ENCODE measurements around the gene ABLIM1. TPM values are rescaled to one million over a fixed set of nuclear protein-coding genes. Genes with fewer than 3 reads are reported as not detected.
A peak's percentile ranks its signal among the peaks of the same experiment; 100 is the strongest.

Gene ABLIM1
- total RNA-seq, 1 experiment from 2014 or later = 274 TPM

GRCh38 chr10:114408112-114408967 is 249.7 kb downstream of the ABLIM1 start:
- Histone ChIP-seq H3K27ac (ENCODE audit: low read length) (peak overlapping the region; percentile 99), H3K27me3 (ENCODE audit: control insufficient read depth, insufficient read depth, low read length) (no peaks in the 10 kb centered on the region), H3K4me1 (ENCODE audit: control insufficient read depth, insufficient read depth, low read length) (peaks cover 58% of the 10 kb centered on the region), H3K9me3 (ENCODE audit: control insufficient read depth, insufficient read depth, low read depth, low read length) (no peaks in the 10 kb centered on the region), H3K36me3 (ENCODE audit: control insufficient read depth, insufficient read depth, low read length) (no peaks in the 10 kb centered on the region), H3K4me3 (ENCODE audit: low read depth in 2 of 2, low read length in 2 of 2) (no peak overlapping the region)
- no peak for ATAC-seq
- DNase-seq (ENCODE audit: low read depth, low spot score) = no peak
- no TSS peak for BruUV-seq (replicated peaks)
- ChIA-PET CTCF (interaction anchor here (1.0 kb wide), 1 partner anchor 104 kb away, joined by 5 read pairs; no protein-coding TSS in a partner anchor), POLR2A (interaction anchor here (0.5 kb wide), 1 partner anchor 17 kb away, joined by 3 read pairs; no protein-coding TSS in a partner anchor)
- in situ Hi-C loops (cut with HindIII; ENCODE audit: low pct_unique_long_range_greater_than_20kb, low sequenced_read_pairs) = no loop called here
- intact Hi-C loops (cut with micrococcal nuclease; ENCODE audit: unreplicated experiment) = no loop called here
- TF ChIP-seq TCF7L2 (IDR thresholded peaks at IDR 0.05; ENCODE audit: low read depth, low read length) = no peak

GRCh38 chr10:114406455-114406854 is 251.6 kb downstream of the ABLIM1 start:
- in situ Hi-C loops (cut with HindIII; ENCODE audit: low pct_unique_long_range_greater_than_20kb, low sequenced_read_pairs) = no loop called here
- BruUV-seq (replicated peaks) = no TSS peak
- TF ChIP-seq SIN3A (IDR thresholded peaks at IDR 0.05; ENCODE audit: borderline replicate concordance, insufficient read depth, low read depth, low read length) = no peak
- TF ChIP-seq, protein P1, sequence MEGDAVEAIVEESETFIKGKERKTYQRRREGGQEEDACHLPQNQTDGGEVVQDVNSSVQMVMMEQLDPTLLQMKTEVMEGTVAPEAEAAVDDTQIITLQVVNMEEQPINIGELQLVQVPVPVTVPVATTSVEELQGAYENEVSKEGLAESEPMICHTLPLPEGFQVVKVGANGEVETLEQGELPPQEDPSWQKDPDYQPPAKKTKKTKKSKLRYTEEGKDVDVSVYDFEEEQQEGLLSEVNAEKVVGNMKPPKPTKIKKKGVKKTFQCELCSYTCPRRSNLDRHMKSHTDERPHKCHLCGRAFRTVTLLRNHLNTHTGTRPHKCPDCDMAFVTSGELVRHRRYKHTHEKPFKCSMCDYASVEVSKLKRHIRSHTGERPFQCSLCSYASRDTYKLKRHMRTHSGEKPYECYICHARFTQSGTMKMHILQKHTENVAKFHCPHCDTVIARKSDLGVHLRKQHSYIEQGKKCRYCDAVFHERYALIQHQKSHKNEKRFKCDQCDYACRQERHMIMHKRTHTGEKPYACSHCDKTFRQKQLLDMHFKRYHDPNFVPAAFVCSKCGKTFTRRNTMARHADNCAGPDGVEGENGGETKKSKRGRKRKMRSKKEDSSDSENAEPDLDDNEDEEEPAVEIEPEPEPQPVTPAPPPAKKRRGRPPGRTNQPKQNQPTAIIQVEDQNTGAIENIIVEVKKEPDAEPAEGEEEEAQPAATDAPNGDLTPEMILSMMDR (IDR thresholded peaks at IDR 0.05) = no peak
- TF ChIP-seq POLR2AphosphoS5 (IDR thresholded peaks at IDR 0.05; ENCODE audit: low read depth, low read length) = no peak
- TF ChIP-seq, protein P2, sequence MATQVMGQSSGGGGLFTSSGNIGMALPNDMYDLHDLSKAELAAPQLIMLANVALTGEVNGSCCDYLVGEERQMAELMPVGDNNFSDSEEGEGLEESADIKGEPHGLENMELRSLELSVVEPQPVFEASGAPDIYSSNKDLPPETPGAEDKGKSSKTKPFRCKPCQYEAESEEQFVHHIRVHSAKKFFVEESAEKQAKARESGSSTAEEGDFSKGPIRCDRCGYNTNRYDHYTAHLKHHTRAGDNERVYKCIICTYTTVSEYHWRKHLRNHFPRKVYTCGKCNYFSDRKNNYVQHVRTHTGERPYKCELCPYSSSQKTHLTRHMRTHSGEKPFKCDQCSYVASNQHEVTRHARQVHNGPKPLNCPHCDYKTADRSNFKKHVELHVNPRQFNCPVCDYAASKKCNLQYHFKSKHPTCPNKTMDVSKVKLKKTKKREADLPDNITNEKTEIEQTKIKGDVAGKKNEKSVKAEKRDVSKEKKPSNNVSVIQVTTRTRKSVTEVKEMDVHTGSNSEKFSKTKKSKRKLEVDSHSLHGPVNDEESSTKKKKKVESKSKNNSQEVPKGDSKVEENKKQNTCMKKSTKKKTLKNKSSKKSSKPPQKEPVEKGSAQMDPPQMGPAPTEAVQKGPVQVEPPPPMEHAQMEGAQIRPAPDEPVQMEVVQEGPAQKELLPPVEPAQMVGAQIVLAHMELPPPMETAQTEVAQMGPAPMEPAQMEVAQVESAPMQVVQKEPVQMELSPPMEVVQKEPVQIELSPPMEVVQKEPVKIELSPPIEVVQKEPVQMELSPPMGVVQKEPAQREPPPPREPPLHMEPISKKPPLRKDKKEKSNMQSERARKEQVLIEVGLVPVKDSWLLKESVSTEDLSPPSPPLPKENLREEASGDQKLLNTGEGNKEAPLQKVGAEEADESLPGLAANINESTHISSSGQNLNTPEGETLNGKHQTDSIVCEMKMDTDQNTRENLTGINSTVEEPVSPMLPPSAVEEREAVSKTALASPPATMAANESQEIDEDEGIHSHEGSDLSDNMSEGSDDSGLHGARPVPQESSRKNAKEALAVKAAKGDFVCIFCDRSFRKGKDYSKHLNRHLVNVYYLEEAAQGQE (IDR thresholded peaks at IDR 0.05; ENCODE audit: insufficient read depth in 1 of 2, low read depth in 2 of 2, low read length in 1 of 2) = no peak
- no peak for TF ChIP-seq TCF7L2 (IDR thresholded peaks at IDR 0.05; ENCODE audit: low read depth, low read length)
- DNase-seq (ENCODE audit: low read depth, low spot score) (no peak), ATAC-seq (no peak)
- intact Hi-C loops (cut with micrococcal nuclease; ENCODE audit: unreplicated experiment) = no loop called here
- H3K9me3 ChIP-seq (ENCODE audit: control insufficient read depth, insufficient read depth, low read depth, low read length) = no peaks in the 10 kb centered on the region
- no peak overlapping the region for H3K4me3 ChIP-seq (ENCODE audit: low read depth in 2 of 2, low read length in 2 of 2)
- no peaks in the 10 kb centered on the region for H3K27me3 ChIP-seq (ENCODE audit: control insufficient read depth, insufficient read depth, low read length)
- CTCF ChIA-PET = no interaction called here
- H3K27ac ChIP-seq (ENCODE audit: low read length) = no peak overlapping the region; the same call in 1 of the 2 replicates
- H3K4me1 ChIP-seq (ENCODE audit: control insufficient read depth, insufficient read depth, low read length) = peaks cover 52% of the 10 kb centered on the region
- POLR2A ChIA-PET = no interaction called here
- no peaks in the 10 kb centered on the region for H3K36me3 ChIP-seq (ENCODE audit: control insufficient read depth, insufficient read depth, low read length)

DNA sequence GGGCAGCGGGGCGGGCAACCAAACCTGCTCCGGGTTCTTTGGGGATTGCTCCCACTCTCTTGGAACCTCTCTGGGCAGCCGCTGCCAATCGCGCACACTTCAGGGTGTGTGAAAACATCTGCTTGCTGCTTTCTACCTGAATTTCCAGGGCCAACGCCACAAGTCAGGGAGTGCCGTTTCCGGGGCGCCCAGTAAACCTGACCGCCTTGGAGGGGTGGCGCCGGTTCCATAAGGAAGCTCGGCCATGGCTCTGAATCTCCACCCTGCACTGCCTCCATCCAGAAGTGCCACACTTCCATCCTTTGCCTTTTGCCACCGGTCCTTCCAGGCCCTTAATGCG is 253.1 kb downstream of the ABLIM1 start:
- peak overlapping the region; percentile 95 for H3K27ac ChIP-seq (ENCODE audit: low read length)
- intact Hi-C loops (cut with micrococcal nuclease; ENCODE audit: unreplicated experiment) = no loop called here
- H3K27me3 ChIP-seq (ENCODE audit: control insufficient read depth, insufficient read depth, low read length) = no peaks in the 10 kb centered on the region

More for the DNA sequence above, 253.1 kb downstream of the ABLIM1 start:
- no peak for TF ChIP-seq SIN3A (IDR thresholded peaks at IDR 0.05; ENCODE audit: borderline replicate concordance, insufficient read depth, low read depth, low read length)
- TF ChIP-seq, protein P2 (IDR thresholded peaks at IDR 0.05; ENCODE audit: insufficient read depth in 1 of 2, low read depth in 2 of 2, low read length in 1 of 2) = 0 out of 4 replicates have a peak, but pooled peaks of 1 of the 2 experiments have one; percentile 16
- TF ChIP-seq TCF7L2 (IDR thresholded peaks at IDR 0.05; ENCODE audit: low read depth, low read length) = no peak
- no peak for TF ChIP-seq POLR2AphosphoS5 (IDR thresholded peaks at IDR 0.05; ENCODE audit: low read depth, low read length)
- in situ Hi-C loops (cut with HindIII; ENCODE audit: low pct_unique_long_range_greater_than_20kb, low sequenced_read_pairs) = no loop called here
- ChIA-PET POLR2A (interaction anchor here (0.7 kb wide), 1 partner anchor 113 kb away, joined by 3 read pairs; no protein-coding TSS in a partner anchor), CTCF (no interaction called here)
- H3K36me3 ChIP-seq (ENCODE audit: control insufficient read depth, insufficient read depth, low read length) = no peaks in the 10 kb centered on the region
- peak overlapping the region; percentile 77 to 92 for H3K4me3 ChIP-seq (ENCODE audit: low read depth in 2 of 2, low read length in 2 of 2)
- ATAC-seq = peak; percentile 39
- H3K4me1 ChIP-seq (ENCODE audit: control insufficient read depth, insufficient read depth, low read length) = peaks cover 62% of the 10 kb centered on the region
- no peak for DNase-seq (ENCODE audit: low read depth, low spot score)
- no TSS peak for BruUV-seq (replicated peaks)
- H3K9me3 ChIP-seq (ENCODE audit: control insufficient read depth, insufficient read depth, low read depth, low read length) = no peaks in the 10 kb centered on the region

All from Panc1 (cell line).